Muscle of arm (tissue), 12 donors: Measurements from ENCODE around the gene PLD1. TPM values are rescaled to one million over a fixed set of nuclear protein-coding genes. Genes with fewer than 3 reads are reported as not detected.
"Not testable (repeated sequence)": the region's sequence is repeated elsewhere in the genome, so short reads cannot be mapped to it uniquely, and the experiment has no call there.

ENCODE experiments used
- DNase-seq: peaks from one replicate; pipeline ENCODE4 v3.0.0-alpha.2; 2013
- polyA plus RNA-seq, 12 donors: library from polyadenylated mRNA; unstranded; fragments of 120-200 nt; gene quantifications; one replicate each; pipeline ENCODE4 v1.2.1, GENCODE V29; 2013; ENCODE audit not compliant: insufficient read length in 12 of 12

The PLD1 gene
- polyA plus RNA-seq, 12 donors: 11.5 to 45.2 (median 18.4) TPM; not detected in 1

DNA sequence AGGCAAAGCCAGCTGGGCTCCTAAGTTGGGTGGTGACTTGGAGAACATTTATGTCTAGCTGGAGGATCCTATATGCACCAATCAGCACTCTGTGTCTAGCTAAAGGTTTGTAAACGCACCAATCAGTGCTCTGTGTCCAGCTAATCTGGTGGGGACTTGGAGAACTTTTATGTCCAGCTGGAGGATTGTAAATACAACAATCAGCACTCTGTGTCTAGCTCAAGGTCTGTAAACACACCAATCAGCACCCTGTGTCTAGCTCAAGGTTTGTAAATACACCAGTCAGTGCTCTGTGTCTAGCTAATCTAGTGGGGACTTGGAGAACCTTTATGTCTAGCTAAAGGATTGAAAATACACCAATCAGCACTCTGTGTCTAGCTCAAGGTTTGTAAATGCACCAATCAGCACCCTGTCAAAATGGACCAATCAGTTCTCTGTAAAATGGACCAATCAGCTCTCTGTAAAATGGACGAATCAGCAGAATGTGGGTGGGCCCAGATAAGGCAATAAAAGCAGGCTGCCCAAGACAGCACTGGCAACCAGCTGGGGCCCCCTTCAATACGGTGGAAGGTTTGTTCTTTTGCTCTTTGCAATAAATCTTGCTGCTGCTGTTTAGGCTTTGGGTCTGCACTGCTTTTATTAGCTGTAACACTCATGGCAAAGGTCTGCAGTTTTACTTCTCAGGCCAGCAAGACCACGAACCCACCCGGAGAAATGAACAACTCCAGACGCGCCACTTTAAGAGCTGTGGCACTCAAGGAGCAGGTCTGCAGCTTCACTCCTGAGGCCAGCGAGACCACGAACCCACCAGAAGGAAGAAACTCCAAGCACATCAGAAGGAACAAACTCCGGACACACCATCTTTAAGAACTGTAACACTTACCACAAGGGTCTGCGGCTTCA is 63.7 kb downstream of the PLD1 start:
- not testable (repeated sequence) for DNase-seq

GRCh38 chr3:171745577-171746319 is 64.5 kb downstream of the PLD1 start:
- no peak for DNase-seq

- DNase-seq: no peak
These were observed 66.0 kb downstream of the PLD1 start for GRCh38 chr3:171744158-171744741.

GRCh38 chr3:171743327-171744157 is 66.7 kb downstream of the PLD1 start:
- DNase-seq: no peak

DNA sequence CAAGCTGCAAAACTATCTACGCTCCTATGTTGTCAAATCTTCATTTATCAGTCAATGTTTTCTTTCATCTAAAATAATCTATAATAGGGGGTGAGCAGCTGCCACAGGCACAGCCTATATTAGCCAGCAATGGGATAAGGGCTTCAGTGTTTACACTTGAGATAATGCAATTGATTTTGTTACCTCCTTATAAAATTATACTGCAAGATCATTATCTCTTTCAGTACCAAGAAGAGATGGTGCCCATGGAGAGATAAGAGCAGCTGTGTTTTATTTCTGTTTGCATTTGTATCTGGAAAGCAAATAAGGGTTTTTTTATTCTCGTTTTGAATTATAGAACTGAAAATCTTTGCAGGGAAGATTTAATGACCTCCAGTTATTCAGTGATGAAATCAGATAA is 68.9 kb downstream of the PLD1 start:
- no peak for DNase-seq

DNA sequence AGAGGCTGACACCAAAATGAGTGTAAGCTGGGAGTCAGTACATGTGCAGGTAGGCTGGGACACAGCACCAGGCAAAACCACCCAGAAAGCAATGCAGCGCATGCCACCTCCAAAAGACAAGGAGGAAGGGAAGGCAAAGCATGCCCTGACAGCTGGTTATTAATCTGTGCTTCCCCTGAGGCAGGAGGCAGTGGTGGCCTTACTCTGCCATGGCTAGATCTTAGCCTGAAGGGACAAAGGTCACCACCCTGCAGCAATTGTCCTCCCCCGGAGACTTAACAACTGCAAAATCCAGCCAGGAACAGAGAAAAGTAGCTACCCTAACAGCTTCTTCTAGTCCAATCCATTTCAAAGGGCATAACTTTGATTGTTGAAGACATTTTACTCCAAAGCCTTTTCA is 73.7 kb downstream of the PLD1 start:
- DNase-seq: no peak

DNA sequence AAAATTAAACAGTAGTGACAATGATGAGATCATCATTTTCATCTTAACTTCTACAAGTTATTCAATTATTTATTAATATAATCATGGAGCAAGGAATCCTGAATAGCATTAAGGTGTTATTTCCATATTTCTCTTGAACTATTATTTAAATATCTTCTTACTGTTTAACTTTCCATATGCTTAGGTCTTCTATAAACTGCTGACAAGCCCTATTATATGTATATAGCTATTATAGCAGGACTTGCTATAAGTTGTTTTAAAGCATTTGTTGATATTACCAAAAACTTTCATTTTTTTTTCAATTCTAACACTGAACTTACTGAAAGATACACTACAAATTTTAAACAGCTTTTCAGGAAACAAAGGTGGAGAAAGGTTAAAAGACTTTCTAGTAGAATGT is 76.7 kb downstream of the PLD1 start:
- no peak for DNase-seq

DNA sequence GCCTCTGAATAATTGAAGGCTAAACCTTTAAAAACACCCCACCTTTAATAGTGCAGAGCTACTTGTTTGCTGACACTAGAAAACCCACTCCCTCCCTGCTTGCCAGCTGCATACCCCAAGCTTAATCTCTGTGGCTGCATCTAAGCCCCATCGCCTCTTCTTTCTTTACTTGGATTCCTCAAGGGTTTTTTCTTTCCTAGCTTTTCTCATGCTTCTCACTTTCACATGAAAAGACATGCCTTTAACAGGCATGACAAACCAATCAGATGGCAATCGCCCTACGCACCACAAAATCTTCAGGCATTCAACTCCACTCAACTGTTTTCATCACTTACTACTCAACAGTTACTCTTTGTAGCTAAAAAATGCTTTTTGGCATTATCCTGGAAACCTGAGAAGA is 77.5 kb downstream of the PLD1 start:
- no peak for DNase-seq

GRCh38 chr3:171731691-171732090 is 78.6 kb downstream of the PLD1 start:
- peak; percentile 49 for DNase-seq

GRCh38 chr3:171729452-171730334 is 80.6 kb downstream of the PLD1 start:
- no peak for DNase-seq

- DNase-seq: no peak
These were observed 83.0 kb downstream of the PLD1 start for GRCh38 chr3:171727288-171727687.

- DNase-seq: no peak
These were observed 91.6 kb downstream of the PLD1 start for GRCh38 chr3:171718493-171719185.

DNA sequence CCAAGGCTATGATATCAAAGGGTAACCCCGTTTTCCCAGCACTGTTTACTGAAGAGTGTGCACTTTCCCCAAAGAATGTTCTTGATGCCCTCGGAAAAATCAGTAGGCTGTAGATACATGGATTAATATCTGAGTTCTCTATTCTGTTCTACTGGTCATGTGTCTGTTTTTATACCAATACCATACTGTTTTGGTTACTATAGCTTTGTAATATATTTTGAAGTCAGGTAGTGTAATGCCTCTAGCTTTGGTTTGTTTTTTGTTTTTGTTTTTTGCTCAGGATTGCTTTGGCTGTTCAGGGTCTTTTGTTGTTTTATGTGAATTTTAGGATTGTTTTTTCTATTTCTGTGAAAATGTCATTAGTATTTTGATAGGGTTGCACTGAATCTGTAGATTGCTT is 95.1 kb downstream of the PLD1 start:
- no peak for DNase-seq

- no peak for DNase-seq
These were observed 97.9 kb downstream of the PLD1 start for GRCh38 chr3:171712171-171712938.

GRCh38 chr3:171711461-171712170 is 98.7 kb downstream of the PLD1 start:
- no peak for DNase-seq

DNA sequence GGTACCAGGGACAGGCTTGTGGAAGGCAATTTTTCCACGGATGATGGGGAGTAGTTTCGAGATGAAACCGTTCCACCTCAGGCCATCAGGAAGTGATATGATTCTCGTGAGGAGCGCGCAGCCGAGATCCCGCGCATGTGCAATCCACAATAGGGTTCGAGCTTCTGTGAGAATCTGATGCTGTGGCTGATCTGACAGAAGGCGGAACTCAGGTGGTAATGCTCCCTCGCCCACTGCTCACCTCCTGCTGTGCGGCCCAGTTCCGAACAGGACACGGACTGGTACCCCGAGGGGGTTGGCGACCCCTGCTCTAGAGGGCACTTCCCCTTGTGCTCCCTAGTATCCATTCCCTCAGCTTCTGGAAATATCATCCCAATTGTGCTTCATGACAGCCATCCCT is 99.9 kb downstream of the PLD1 start:
- DNase-seq: no peak

DNA sequence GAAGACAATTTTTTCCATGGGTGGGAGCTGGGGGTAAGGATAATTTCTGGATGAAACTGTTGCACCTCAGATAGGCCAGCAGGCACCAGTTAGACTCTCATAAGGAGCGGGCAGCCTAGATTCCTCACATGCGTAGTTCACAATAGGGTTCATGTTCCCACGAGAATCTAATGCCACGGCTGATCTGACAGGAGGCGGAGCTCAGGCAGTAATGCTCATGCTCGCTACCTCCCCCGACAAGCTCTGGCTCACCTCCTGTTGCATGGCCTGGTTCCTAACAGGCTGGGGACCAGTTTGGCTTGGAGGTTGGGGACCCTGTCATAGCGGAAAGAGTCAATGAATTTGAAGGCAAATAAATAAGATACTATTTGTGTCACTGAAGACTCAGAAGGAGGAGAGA is 105.5 kb downstream of the PLD1 start:
- DNase-seq: no peak

DNA sequence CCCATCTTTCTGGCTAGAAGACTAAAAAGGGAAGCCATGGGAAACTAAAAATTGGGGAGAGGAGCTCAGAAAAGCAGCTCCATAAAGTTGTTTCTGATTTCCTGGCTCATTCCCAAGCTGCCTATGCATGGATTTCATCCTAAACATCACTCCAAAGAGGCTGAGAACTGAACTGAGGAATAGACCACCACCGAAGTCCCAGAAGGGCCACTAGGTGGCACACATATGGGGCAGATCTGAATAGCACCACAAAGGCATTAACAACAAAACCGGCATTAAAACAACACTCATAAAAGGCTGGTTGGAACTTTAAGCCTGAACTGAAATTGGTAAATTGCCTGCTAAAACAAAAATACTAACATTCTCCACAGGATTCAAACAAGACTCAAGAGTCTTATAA is 106.3 kb downstream of the PLD1 start:
- DNase-seq: no peak

DNA sequence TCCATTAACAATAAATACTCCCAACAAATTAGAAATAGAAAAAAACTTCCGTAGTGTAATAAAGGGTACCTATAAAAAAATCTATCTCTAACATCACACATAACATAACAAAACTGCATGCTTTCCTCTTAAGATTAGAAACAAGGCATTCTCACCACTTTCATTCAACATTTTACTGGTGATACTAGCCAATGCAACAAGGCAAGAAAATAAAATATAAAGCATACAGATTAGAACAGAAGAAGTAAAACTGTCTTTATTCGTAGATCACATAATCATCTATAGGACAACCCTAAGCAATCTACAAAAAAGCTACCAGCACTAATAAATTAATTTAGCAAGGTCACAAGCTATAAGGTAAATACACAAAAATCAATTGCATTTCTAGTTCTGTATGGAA is 107.1 kb downstream of the PLD1 start:
- no peak for DNase-seq
